Neuron (in vitro differentiated cells): Measurements from ENCODE around the gene MCIDAS.

Source experiments
- H2AFZ ChIP-seq: one replicate; pipeline ENCODE4 v1.6.1; 2013; ENCODE audit warnings: low read depth, mild to moderate bottlenecking, inconsistent platforms, low read length, moderate library complexity
- H3K27me3 ChIP-seq: one replicate; pipeline ENCODE4 v1.6.1; 2013; ENCODE audit warnings: low read length; ENCODE audit not compliant: insufficient read depth
- H3K36me3 ChIP-seq: one replicate; pipeline ENCODE4 v1.6.1; 2013; ENCODE audit warnings: low read length; ENCODE audit not compliant: insufficient read depth
- H3K4me1 ChIP-seq: one replicate; pipeline ENCODE4 v1.6.1; 2013; ENCODE audit warnings: low read length; ENCODE audit not compliant: insufficient read depth
- H3K4me3 ChIP-seq: 2 replicates; pipeline ENCODE4 v1.5.1; 2013; ENCODE audit warnings: mild to moderate bottlenecking, low read length, moderate library complexity
- H3K9me3 ChIP-seq: one replicate; pipeline ENCODE4 v1.6.1; 2013; ENCODE audit warnings: low read length

The MCIDAS gene

DNA sequence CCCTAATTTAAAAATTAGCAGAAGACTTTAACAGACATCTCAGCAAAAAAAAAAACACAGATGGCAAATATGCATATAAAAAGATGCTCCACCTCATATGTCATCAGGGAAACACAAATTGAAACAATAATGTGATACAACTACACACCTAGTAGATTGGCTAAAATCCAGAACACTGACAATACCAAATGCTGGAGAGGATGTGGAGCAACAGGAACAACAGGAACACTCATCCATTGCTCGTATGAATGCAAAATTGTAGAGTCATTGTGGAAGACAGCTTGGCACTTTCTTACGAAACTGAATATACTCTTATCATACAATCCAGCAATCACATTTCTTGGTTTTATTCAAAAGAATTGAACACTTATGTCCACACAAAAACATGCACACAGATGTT is 22.1 kb downstream of the MCIDAS start:
- Histone ChIP-seq H3K4me1 (no peaks in the 10 kb centered on the region), H3K9me3 (no peaks in the 10 kb centered on the region), H3K4me3 (no peak overlapping the region), H2AFZ (no peak overlapping the region), H3K36me3 (no peaks in the 10 kb centered on the region), H3K27me3 (peaks cover 5% of the 10 kb centered on the region)

DNA sequence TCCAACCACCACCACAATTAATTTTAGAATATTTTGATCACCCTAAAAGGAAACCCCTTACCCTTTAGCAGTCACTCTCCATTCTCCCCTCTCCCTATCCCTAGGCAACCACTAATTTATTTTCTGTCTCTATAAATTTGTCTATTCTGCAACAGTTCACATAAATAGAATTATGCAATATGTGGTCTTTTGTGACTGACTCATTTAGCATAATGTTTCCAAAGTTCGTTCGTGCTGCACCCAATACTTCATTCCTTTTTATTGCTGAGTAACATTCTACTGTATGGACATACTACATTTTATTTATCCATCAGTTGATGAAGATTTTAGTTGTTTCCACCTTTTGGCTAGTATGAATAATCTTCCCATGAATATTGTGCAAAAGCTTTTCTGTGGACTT is 36.0 kb downstream of the MCIDAS start:
- Histone ChIP-seq H3K36me3 (no peaks in the 10 kb centered on the region), H3K4me3 (no peak overlapping the region), H2AFZ (no peak overlapping the region), H3K4me1 (no peaks in the 10 kb centered on the region), H3K27me3 (peaks cover 30% of the 10 kb centered on the region), H3K9me3 (no peaks in the 10 kb centered on the region)

DNA sequence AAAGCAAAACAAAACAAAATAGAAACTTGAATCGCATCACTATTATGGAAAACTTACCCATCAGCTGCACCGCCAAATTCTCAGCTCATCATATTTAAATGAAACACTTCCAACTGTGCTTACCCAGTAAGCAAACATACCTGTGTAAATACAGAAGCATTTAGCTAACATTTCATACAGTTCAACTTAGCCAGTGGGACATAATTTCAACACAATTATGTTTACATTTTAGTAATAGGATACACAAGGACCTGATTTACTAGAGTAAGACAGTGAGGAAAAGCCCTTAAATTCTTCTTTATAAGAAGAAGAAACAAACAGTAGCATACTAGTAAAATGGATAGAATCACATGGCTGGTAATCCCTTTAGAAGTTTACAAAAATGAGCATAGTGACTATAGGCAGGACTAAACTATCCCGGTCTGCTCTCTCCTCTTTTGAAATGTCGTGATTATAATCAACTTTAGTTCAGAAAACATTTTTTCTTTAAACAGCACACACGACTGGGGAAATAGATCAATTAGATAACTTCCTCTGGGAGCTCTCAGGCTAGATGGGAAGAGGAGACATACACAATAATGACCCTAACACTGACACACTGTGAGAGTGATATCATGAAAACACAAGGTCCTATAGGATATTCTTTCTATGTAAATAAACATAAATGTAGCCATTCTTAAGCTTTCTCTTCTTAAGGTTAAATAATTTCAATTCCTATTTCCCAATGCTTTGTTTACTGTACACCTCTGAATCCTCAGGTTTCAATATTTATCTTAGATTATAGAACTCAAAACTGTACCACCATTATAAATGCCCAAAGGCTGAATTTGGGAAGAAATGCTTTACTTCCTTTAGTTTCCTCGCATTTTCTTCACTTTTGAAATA is 38.2 kb downstream of the MCIDAS start:
- peaks cover 30% of the 10 kb centered on the region for H3K27me3 ChIP-seq

DNA sequence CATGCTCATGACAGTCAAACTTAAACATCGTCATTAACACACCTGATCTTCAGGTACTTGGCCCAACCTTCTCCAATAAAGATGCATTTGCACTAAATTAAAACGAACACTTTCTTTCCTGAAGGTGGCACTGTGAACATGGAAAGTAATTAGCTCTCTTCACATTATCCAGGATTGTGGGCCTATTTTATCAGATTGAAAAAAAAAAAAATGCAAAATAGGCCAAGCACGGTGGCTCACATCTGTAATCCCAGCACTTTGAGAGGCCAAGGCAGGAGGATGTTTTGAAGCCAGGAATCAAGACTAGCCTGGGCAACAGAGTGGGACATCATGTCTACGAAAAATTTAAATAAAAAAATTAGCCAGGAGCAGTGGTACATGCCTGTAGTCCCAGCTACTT is 39.7 kb downstream of the MCIDAS start:
- Histone ChIP-seq H2AFZ (no peak overlapping the region), H3K9me3 (no peaks in the 10 kb centered on the region), H3K4me1 (no peaks in the 10 kb centered on the region), H3K27me3 (peaks cover 27% of the 10 kb centered on the region), H3K36me3 (no peaks in the 10 kb centered on the region), H3K4me3 (no peak overlapping the region)

More for the DNA sequence above, 38.2 kb downstream of the MCIDAS start:
- no peaks in the 10 kb centered on the region for H3K36me3 ChIP-seq
- H3K4me1 ChIP-seq = no peaks in the 10 kb centered on the region
- no peaks in the 10 kb centered on the region for H3K9me3 ChIP-seq
- no peak overlapping the region for H3K4me3 ChIP-seq
- no peak overlapping the region for H2AFZ ChIP-seq

DNA sequence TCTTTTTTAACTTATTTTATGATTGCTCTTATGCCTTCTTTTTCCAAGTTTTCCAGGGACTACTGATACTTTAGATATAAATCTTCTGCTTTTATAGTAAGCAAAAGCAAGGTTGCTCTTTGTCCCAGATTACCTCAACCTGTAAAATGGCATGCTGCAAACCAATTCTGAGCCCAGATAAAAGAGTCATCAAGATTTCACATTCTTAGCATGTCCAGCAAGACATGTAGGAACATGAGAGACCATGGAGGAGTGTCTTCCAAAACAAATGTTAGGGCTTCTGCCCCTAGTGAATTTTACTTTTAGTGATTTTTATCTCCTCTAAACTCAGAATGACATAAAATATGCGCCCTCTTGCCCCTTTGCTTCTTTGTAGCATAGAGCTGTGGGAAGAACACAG is 47.1 kb downstream of the MCIDAS start:
- no peak overlapping the region for H3K4me3 ChIP-seq
- no peaks in the 10 kb centered on the region for H3K9me3 ChIP-seq
- peaks cover 11% of the 10 kb centered on the region for H3K4me1 ChIP-seq
- peaks cover 42% of the 10 kb centered on the region for H3K27me3 ChIP-seq
- no peaks in the 10 kb centered on the region for H3K36me3 ChIP-seq
- no peak overlapping the region for H2AFZ ChIP-seq

DNA sequence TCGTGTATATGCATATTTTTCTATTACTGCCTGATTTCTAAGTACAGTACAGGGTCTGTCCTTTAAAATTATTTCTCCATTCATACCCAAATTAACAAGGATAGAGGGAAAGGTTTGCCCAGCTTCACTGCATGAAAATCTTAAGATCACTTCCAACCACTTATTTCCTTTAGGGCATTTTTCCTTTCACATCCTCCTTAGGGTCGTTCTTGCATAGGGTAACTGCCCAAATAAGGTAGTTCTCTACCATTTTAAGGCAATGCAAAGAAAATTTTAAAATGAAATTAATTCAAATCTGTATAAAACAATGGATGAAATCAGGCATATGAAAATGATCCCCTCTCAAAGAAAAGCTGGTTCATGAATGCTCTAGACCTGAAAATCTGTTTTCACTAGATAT is 50.0 kb downstream of the MCIDAS start:
- no peaks in the 10 kb centered on the region for H3K9me3 ChIP-seq
- no peak overlapping the region for H3K4me3 ChIP-seq
- no peaks in the 10 kb centered on the region for H3K36me3 ChIP-seq
- peaks cover 52% of the 10 kb centered on the region for H3K27me3 ChIP-seq
- peak overlapping the region; percentile 69 for H2AFZ ChIP-seq
- peaks cover 22% of the 10 kb centered on the region for H3K4me1 ChIP-seq

DNA sequence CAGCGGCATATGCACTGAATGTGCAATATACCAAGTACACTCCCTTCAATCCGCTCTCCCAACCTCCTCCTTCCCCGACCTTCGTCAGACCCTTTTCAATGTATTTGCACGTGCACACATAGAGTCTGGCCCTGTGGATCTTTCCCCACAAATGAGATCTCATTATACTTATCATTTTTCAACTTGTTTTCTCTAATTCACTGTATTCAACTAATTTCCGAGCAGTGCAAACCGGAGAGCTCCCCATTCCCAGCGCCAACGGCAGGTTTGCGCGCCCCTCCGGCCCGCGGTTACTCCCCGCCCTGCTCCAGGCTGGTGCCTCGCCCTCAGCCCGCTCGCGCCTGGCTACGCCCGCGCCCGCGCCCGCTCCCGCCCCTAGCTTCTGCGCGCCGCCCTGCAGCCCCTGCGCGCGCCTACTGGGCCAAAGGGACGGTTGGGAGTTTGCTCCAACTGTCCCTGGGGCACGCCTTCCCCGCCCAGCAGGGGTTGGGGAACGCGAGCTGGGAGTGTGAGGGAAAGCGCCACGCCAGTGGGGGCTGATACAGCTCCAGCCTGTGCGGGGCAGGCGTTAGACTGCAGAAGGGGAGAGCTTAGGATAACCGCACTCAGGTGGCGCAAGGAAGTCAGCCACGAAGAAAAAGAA is 50.8 kb downstream of the MCIDAS start:
- Histone ChIP-seq H3K4me1 (peaks cover 22% of the 10 kb centered on the region), H2AFZ (peak overlapping the region; percentile 69), H3K9me3 (no peaks in the 10 kb centered on the region), H3K4me3 (peak overlapping the region; percentile 37), H3K36me3 (no peaks in the 10 kb centered on the region), H3K27me3 (peaks cover 52% of the 10 kb centered on the region)

DNA sequence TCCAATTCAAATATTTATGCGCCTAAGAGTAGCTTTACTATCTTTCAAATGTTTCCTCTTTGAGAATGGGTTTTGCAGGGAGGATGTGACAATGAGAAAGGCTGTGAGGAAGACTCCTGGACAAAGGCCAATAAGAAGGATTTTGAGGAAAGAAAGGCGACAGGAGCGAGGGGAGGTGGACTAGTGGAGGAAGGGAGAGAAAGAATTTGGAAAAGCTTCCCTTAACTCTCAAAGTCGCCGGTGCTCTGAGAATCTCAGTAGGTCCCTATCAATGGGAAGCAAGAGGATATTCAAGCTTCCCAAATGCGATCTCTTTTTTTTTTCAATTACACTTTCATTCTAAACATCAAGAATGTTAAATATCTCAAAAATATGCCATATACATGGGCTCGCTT is 51.3 kb downstream of the MCIDAS start:
- Histone ChIP-seq H3K4me3 (peak overlapping the region; percentile 37), H3K9me3 (no peaks in the 10 kb centered on the region), H3K4me1 (peaks cover 22% of the 10 kb centered on the region), H2AFZ (peak overlapping the region; percentile 69), H3K36me3 (no peaks in the 10 kb centered on the region), H3K27me3 (peaks cover 52% of the 10 kb centered on the region)

DNA sequence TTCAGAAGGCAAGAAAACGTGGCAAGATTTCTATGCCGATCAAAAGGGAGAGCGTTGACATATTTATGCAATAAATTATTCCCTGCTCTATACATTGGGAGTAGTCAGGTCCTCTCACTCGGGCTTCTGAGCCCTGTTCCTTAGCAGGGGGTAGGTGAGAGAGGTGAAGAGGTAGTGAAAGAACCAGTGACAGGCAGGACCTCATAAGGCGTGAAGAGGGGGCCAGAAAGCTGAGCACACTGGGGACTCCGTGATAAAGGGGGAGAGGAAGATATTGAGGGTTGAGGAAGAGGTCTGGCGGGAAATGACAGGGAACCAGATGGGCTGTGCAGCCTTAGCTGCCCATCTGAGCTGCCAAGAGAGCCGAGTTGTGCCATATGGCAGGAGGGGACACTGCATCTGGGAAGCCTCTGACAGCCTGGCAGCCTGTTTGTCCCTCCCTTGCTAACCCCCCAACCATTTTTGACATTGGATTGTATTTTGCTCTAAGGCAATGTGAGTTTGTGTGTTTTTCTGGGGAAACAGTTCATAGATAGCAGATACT is 53.4 kb downstream of the MCIDAS start:
- no peaks in the 10 kb centered on the region for H3K9me3 ChIP-seq
- H3K4me3 ChIP-seq = peak overlapping the region; percentile 64
- H2AFZ ChIP-seq = peak overlapping the region; percentile 77
- peaks cover 22% of the 10 kb centered on the region for H3K4me1 ChIP-seq
- H3K27me3 ChIP-seq = peaks cover 37% of the 10 kb centered on the region
- no peaks in the 10 kb centered on the region for H3K36me3 ChIP-seq

DNA sequence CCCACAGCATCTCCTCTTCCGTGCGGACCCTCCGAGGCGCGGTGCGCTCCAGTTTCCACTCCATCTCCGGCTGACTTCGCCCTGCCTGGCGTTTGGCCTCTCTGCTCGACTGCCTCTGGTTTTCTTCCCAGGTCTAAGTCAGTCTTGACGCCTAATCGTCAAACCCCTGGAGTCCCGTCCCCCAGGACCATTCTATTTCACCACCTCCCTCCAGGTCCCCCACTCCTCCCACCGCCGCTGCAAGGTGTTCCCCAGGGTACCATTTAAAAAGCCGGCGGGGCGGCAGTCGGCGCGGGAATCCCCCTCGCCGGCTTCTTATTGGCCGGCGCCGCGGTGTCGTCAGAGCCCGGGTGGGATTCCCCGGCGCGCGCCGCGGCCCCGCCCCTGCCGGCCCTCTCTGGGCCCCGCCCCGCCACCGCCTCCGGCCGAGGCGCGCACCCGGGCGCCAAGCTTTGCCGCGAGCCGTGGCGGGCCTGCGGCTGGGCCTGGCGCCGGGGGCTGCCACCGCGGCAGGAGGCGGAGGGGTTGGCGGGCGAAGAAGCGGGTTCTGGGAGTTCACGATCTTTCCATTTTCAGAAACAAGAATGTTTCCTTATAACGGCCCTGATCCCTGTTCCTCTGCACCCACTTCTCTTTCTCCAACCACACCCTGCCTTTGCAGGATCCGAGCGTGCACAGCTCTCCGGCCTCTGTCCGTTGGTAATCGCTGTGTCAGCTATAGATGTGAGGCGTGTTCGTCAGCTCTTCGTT is 54.0 kb downstream of the MCIDAS start, which contains the start of gene CDC20B:
CDC20B (minus strand) TSS at position 241 of the 750 bp plus-strand sequence; CDS start at position 64, 177 bp downstream.
- Histone ChIP-seq H3K9me3 (no peaks in the 10 kb centered on the region), H3K4me3 (peak within 1 kb of the TSS; percentile 64), H3K4me1 (peaks cover 22% of the 10 kb centered on the region), H2AFZ (peak within 1 kb of the TSS; percentile 77), H3K36me3 (no peaks in the 10 kb centered on the region), H3K27me3 (peaks cover 31% of the 10 kb centered on the region)

DNA sequence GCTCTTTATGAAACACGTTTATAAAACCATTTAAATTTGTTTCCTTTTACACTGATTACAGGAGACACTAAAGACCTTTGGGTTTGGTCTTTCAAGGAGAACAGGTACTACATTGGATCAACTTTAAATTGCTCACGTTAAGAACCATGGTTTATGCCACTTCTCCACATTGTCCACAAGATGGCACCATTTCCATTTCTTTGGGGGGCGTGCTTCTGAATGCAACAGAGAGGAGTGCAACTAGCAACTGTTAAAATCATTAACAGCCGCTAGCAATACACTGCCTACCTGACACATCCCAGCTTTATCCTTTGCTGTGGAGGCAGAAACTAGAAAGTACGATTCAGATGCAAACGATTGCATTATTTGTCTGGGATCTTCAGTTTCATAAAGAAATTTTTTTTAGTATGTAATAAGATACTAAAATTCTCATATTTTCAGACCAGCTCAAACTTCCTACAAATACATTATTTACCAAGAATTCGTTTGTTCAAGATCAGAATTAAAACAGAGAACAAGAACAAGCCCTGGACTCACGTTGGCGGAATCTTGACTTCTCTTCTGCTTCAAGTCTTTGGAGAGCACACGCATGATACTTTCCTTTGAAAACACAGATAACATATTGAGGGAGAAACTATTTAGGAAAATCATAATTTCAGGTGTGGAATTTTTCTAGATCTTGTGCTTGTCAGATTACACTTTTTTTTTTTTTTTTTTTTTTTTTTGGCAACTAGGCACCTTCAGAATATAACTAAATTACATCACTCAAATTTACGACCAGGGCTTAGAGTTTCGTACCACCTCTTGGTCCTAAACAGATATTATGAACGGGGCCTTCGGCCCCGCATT is 54.8 kb downstream of the MCIDAS start:
- Histone ChIP-seq H2AFZ (peak overlapping the region; percentile 77), H3K9me3 (no peaks in the 10 kb centered on the region), H3K4me3 (peak overlapping the region; percentile 57), H3K4me1 (peaks cover 22% of the 10 kb centered on the region), H3K27me3 (peaks cover 26% of the 10 kb centered on the region), H3K36me3 (no peaks in the 10 kb centered on the region)

DNA sequence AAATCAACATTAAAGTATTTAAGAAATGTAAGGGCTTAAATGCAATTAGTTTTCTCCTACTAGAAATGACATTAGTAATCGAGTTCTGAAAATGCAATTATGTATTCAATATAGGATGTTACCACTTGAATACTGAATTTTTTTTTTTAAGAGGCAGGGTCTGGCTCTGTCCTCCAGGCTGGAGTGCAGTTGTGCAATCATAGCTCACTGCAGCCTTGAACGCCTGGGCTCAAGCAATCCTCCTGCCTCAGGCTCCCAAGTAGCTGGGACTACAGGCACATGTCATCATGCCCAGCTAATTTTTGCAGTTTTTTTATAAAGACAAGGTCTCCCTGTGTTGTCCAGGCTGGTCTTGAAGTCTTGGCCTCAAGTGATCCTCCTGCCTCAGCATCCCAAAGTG is 55.6 kb downstream of the MCIDAS start:
- no peak overlapping the region for H2AFZ ChIP-seq
- H3K36me3 ChIP-seq = peaks cover under 1% of the 10 kb centered on the region
- H3K27me3 ChIP-seq = peaks cover 19% of the 10 kb centered on the region
- no peaks in the 10 kb centered on the region for H3K9me3 ChIP-seq
- no peak overlapping the region for H3K4me3 ChIP-seq
- H3K4me1 ChIP-seq = peaks cover 19% of the 10 kb centered on the region
